HG03039 (cell line): Measurements from ENCODE around the gene GORASP1.
"Not testable (repeated sequence)": the region's sequence is repeated elsewhere in the genome, so short reads cannot be mapped to it uniquely, and the experiment has no call there.

Source experiments
- ATAC-seq: cut with Tn5 transposase; IDR thresholded peaks from one replicate; pipeline ENCODE4 v1.9.1; 2021; ENCODE audit warnings: mild to moderate bottlenecking, moderate library complexity; ENCODE audit not compliant: unreplicated experiment

GORASP1 gene

DNA sequence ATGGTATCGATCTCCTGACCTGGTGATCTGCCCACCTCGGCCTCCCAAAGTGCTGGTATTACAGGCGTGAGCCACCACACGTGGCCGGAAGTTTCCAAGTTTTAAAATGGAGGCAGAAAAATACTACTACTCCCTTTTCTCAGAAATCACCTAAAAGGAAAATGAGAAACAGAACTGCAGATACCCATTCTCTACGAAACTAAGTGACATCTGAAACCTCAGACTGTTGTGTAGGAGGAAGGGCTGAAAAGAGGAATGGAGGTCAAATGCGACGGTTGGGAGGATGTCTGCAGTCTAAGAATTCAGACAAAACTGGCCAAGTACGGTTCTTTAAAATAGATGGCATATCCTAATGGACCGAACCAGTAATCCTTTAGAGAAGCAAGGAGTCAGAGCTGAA, 31.5 kb downstream of the GORASP1 start:
- no peak for ATAC-seq

DNA sequence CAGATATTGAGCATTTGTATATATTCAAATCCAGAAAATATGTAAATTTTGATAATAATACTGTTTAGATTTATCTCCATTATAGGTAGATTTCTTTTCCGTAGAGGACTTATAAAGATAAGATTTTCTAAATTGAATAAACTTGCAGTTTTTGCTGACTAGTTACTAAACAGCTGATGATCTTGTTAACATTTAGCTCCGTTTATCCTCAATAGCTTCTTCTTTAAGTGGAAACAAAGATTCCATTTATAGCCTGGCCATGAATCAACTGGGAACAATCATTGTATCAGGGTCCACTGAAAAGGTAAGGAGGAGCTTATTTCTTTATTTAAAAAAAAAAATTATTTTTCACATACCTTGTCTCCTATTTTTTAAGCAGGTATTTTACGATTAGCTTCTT, 38.9 kb downstream of the GORASP1 start:
- no peak for ATAC-seq

DNA sequence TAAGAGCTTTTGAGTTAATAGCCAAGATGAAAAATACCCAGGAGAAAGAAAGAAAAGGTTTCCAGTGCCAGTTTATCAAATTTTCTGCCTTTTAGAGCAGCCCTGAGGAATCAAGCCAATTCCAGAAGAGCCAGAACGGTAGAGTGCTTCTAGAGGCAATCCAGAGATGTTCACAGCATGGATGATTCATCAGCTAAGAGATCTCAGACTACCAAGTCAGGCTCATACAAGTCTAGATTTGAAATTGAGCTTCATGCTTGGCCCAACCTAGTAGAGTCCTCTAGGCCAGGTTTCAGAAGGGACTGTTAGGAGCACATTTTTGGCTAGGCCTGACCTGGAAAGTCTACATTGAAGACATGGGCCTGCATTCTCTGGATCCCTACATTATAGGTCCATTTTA, 40.1 kb downstream of the GORASP1 start:
- ATAC-seq = no peak

DNA sequence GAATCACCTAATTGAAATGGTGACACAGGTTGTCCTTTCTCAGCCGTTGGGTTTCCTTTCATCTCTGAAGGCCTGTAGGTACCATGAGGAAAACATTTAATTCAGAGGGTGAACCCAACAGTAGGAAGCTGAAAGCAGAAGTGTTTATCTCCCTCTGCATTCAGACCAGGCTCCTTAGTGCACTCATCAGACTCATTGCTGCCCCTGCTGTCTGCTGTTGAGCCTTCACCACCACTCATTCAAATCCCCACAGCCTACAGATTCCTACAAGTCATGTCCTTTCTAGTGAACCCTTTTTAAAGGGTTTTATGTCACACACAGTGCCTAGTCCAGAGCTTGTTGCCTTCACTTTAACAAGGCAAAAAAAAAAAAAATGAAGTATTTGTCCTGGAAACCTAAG, 42.2 kb downstream of the GORASP1 start:
- ATAC-seq = peak; percentile 94

DNA sequence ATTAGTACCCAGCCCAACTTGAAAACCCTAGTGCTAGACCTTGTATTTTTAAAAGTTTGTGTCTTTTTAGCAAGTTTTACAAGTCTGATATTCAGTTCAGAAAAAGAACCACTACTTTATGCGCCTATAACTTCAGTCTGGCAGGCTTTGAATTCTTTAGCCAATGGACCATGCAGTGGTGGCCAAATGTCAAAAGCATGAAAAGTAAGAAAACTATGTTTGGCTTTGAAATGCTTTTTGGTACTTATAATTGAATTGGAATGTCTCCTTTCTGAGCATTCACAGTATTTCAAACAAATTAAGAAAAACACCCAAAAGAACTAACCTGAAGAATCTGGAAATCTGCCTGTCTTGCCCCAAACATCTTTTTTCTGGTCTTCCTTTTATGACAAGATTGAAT, 42.8 kb downstream of the GORASP1 start:
- ATAC-seq = no peak

DNA sequence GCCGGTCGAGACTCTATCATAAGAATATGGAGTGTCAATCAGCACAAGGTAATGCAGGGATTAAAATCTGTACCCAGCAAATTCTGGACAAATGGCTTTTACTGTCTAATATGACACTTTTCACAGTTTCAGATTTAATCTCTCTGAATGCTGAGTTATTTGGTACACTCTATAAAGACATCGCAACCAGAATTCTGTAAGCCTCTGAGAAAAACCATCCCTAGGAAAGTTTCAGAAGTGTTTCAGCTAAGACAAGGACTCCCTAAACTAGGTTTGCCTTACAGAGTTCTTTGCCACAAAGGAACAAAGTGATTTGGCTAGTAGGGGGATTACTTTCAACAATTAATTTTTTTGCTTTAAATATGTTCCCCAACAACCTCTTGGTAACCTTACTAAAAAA, 44.3 kb downstream of the GORASP1 start:
- ATAC-seq = no peak

DNA sequence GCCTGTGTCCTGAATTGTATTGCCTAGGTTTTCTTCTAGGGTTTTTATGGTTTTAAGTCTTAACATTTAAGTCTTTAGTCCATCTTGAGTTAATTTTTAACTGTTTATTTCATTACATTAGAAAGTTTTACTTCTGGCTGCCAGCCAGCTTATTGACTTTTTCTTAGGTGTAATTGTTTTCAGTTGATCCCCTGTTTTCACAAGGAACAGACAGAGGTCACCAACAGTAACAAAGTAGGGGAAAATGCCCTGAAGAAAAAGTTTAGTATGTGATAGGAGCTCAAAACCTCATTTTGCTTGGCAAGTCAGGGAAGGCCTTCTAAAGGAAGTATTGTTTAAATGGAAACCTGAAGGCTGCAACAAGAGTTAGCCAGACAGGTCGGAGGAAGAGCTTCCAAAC, 45.2 kb downstream of the GORASP1 start:
- no peak for ATAC-seq

DNA sequence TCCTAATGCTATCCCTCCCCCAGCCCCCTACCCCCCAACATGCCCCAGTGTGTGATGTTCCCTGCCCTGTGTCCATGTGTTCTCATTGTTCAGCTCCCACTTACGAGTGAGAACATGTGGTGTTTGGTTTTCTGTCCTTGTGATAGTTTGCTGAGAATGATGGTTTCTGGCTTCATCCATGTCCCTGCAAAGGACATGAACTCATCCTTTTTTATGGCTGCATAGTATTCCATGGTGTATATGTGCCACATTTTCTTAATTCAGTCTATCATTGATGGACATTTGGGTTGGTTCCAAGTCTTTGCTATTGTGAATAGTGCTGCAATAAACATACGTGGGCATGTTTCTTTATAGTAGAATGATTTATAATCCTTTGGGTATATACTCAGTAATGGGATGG, 46.2 kb downstream of the GORASP1 start:
- ATAC-seq = not testable (repeated sequence)

DNA sequence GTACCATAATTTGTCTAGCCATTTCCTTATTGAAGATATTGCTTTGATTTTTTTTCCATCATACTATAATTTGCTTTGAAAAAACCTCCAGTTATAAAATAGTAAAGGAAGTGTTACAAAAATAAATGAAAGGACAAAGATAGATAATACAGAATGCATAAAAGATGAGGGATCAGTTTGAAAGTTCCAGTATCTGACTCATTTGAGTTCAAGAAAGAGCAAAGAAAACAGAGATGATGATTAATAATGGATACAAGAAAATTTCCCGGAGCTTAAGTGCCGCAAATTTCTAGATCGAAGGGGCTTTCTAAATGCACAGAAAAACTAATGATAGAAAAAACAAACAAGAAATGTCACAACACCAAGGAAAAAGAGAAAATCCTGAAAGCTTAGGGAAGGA, 51.3 kb downstream of the GORASP1 start:
- ATAC-seq = no peak

DNA sequence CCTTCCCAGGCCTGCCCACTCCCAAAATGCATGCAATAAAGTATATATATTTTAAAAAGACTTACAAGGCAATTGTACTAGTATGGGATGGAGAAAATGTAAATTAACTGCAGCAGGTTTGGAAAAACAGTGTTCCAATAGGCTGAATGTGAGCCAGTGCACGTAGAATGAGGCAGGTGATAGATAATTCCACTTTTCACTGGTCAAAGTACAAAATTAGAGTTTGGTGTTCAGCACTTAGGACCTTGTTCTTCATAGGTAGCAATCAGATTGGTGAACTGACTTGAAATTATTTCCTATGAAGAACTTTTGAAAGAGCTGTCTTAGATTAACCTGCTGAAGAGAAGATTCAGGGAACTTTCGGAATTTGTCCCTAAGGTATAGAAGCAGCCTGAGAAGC, 53.7 kb downstream of the GORASP1 start:
- ATAC-seq = no peak

DNA sequence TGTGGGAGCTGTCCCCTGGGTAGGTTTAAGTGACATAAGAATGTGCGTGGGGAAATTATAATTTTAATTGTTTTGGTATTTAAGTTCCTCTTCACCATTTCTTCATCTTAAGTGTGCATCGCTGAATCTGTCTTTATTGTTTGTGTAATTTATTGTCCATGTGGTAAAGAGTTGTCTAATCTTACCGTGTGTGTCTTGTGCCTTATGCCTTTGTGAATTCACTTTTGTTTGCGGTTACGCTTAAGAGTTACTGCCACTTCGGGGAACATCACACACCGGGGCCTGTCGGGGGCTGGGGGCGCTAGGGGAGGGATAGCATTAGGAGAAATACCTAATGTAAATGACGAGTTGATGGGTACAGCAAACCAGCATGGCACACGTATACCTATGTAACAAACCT, 54.8 kb downstream of the GORASP1 start:
- ATAC-seq = no peak

DNA sequence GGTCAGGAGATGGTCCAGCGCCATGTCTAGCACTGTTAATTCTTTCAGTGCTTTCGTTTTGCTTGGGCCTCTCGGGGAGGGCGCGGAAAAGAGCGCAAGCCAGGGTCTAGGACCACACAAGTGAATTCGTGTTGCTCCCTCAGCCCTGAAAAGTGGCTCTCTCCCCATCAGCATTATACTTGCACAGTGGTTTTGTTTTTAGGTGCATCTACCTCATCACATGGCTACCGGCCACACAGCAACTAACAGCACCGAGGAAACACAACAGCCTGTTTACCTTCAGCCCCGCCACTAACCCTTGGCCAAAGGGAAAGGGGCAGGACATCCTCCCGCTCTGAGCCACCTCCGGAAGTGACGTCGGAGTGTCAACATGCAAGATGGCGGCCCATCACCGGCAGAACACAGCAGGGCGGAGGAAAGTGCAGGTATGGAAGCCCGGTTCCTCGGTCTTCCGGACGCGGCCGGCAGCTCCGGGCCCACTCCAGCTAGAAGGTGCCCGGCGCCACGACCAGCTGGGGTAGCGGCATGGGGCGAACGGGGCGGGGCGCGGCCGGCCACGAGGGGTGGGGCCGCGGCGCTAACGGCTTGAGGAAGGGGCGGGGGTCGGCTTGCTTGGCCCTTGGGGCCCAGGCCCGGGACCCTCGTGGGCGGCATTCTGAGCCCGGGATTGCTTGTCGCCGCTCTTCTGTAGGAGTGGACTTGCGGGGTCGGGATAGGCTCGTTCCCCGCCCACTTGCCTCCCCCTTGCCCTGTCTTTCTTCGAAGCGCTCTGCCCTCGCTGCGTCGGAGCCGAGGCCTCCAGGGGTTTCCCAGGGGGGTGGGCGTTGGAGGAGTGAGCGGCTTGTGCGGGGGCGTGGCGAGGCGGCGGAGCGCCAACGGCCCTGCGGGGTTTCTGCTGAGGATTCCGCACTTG, 55.5 kb downstream of the GORASP1 start, which contains the start of the genes SCN11A and WDR48:
Gene SCN11A, minus strand, starts transcription at position 296 of the 913 bp plus-strand sequence. CDS start 101,582 bp downstream, outside the sequence.
Gene WDR48, plus strand, starts transcription at position 368 of the 913 bp plus-strand sequence. Its CDS starts 10 bp downstream, at position 378.
- ATAC-seq = peak; percentile 98

DNA sequence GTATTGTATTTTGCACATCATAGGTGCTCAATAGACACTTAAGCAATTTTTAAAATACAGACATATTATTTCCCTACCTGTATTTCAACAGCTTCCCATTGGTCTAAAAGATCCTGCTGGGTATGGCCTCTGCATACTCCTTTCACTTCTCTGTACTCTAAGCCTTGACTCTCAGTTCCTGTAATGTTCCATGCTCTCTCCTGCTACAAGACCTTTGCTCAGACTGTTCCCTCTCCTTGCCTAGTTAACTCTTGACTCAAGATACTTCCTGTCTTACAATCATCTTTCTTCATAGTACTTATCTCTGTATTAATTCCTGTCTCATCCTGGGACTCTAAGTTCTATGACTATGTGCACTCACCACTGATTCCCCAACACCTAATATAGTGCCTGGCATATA, 57.4 kb downstream of the GORASP1 start:
- ATAC-seq = no peak
